ENCODE measurements around the gene TTLL11.

- TF ChIP-seq EZH2phosphoT487 (IDR thresholded peaks at IDR 0.05; ENCODE audit: borderline replicate concordance, low read length) = no peak
- TF ChIP-seq EZH2 (IDR thresholded peaks at IDR 0.05; ENCODE audit: low read length, unreplicated experiment) = no peak
- no peak for TF ChIP-seq CTCF (conservative IDR thresholded peaks at IDR 0.05; ENCODE audit: low read depth, low read length)
Observed at GRCh38 chr9:122059214-122059954, 33.7 kb downstream of the TTLL11 start.
